ENCODE data around the gene PDLIM5.

GRCh38 chr4:94571298-94571697 is 119.6 kb downstream of the PDLIM5 start:
- TF ChIP-seq SIN3A (IDR thresholded peaks at IDR 0.05; ENCODE audit: borderline replicate concordance, insufficient read depth, low read length) = no peak
- no peak for TF ChIP-seq POLR2AphosphoS5 (IDR thresholded peaks at IDR 0.05; ENCODE audit: low read depth, low read length)
